A549 (cell line): ENCODE results near the gene ZNF185.

ENCODE experiments used
- BCL3 ChIP-seq: fragments of >200 bp; sonication (Bioruptor Twin); formaldehyde crosslinking; IDR thresholded peaks from 3 replicates; pipeline ENCODE4 v1.6.1; 2016
- CBX2 ChIP-seq: fragments of 200-600 bp; sonication (generic); IDR thresholded peaks from 2 replicates; pipeline ENCODE4 v1.6.1; 2016; ENCODE audit warnings: low read depth, mild to moderate bottlenecking, borderline replicate concordance
- CTCF ChIP-seq: fragments of >200 bp; sonication (Bioruptor Twin); formaldehyde crosslinking; IDR thresholded peaks from 3 replicates; pipeline ENCODE4 v1.5.1; 2016
- EP300 ChIP-seq, 2 experiments: fragments of >200 bp; sonication (Bioruptor Twin); formaldehyde crosslinking; IDR thresholded peaks; 2 replicates in 1 of 2; 3 replicates in 1 of 2; pipeline ENCODE4 v1.6.1; 2016 to 2017
- JUN ChIP-seq, 2 experiments: fragments of >200 bp; sonication (Bioruptor Twin); formaldehyde crosslinking; IDR thresholded peaks; 2 replicates in 1 of 2; 3 replicates in 1 of 2; pipeline ENCODE4 v1.6.1; 2016 to 2017
- JUNB ChIP-seq: fragments of >200 bp; sonication (Bioruptor Twin); formaldehyde crosslinking; IDR thresholded peaks from 2 replicates; pipeline ENCODE4 v1.6.1; 2016
- MAFK ChIP-seq: fragments of 450-650 bp; IDR thresholded peaks from 2 replicates; pipeline ENCODE4 v1.6.1; 2014; ENCODE audit not compliant: partially characterized antibody
- MYC ChIP-seq: IDR thresholded peaks from 2 replicates; pipeline ENCODE4 v1.6.1; 2012; ENCODE audit warnings: mild to moderate bottlenecking, inconsistent platforms, low read length, improper control_type of control experiment, borderline replicate concordance
- NR3C1 ChIP-seq: fragments of >200 bp; sonication (Bioruptor Twin); formaldehyde crosslinking; IDR thresholded peaks from 3 replicates; pipeline ENCODE4 v1.6.1; 2017
- POLR2A ChIP-seq: IDR thresholded peaks from 2 replicates; pipeline ENCODE4 v1.6.1; 2012; ENCODE audit warnings: mild to moderate bottlenecking, low read length
- RAD21 ChIP-seq, 2 experiments: fragments of >200 bp in 1 of 2; sonication (Bioruptor Twin) in 1 of 2; formaldehyde crosslinking in 1 of 2; IDR thresholded peaks in 1 of 2; conservative IDR thresholded peaks in 1 of 2; 2 replicates in 1 of 2; 3 replicates in 1 of 2; pipeline ENCODE4 v1.6.1; 2012 to 2018; ENCODE audit warnings: inconsistent platforms in 1 of 2
- SREBF2 ChIP-seq: fragments of 450-650 bp; IDR thresholded peaks from 2 replicates; pipeline ENCODE4 v1.6.1; 2014; ENCODE audit warnings: mild to moderate bottlenecking, moderate library complexity

- TF ChIP-seq EP300 (IDR thresholded peaks at IDR 0.05) (no peak), MYC (no peak), CTCF (no peak), MAFK (no peak), RAD21 (conservative IDR thresholded peaks at IDR 0.05 in 1 of 2, IDR thresholded peaks at IDR 0.05 in 1 of 2) (no peak), SREBF2 (no peak), NR3C1 (no peak), BCL3 (no peak), POLR2A (no peak), JUN (IDR thresholded peaks at IDR 0.05) (no peak), JUNB (no peak), CBX2 (no peak)
Measured at GRCh38 chrX:152886716-152887115, 11.2 kb upstream of the ZNF185 start.
